GM12878 (cell line): ENCODE data around the gene ARHGEF7. TPM values are rescaled to one million over a fixed set of nuclear protein-coding genes. Genes with fewer than 3 reads are reported as not detected.

ENCODE experiments used
- ATF2 ChIP-seq: IDR thresholded peaks from 2 replicates; pipeline ENCODE4 v1.6.1; 2012; ENCODE audit warnings: low read length, inconsistent platforms
- BCL11A ChIP-seq: IDR thresholded peaks from 2 replicates; pipeline ENCODE4 v1.6.1; 2011; ENCODE audit warnings: low read depth, low read length
- CBFB ChIP-seq: IDR thresholded peaks from 2 replicates; pipeline ENCODE4 v1.6.1; 2016; ENCODE audit warnings: antibody characterized with exemption, low read depth
- CUX1 ChIP-seq: IDR thresholded peaks from 2 replicates; pipeline ENCODE4 v1.6.1; 2012; ENCODE audit warnings: improper control_type of control experiment, low read depth, low read length; ENCODE audit not compliant: insufficient replicate concordance
- EP300 ChIP-seq, 2 experiments: fragments of 150-350 bp in 1 of 2; IDR thresholded peaks; 2 replicates each; pipeline ENCODE4 v1.6.1; 2011 to 2012; ENCODE audit warnings: low read depth in 2 of 2, low read length in 2 of 2, borderline replicate concordance in 1 of 2, improper control_type of control experiment in 1 of 2, inconsistent platforms in 1 of 2; ENCODE audit not compliant: control insufficient read depth in 1 of 2
- FOXK2 ChIP-seq: fragments of 450-650 bp; IDR thresholded peaks from 2 replicates; pipeline ENCODE4 v1.6.1; 2017; ENCODE audit warnings: mild to moderate bottlenecking, moderate library complexity
- GATAD2B ChIP-seq: fragments of 450-650 bp; conservative IDR thresholded peaks from 2 replicates; pipeline ENCODE4 v1.6.1; 2017; ENCODE audit warnings: low read depth, mild to moderate bottlenecking, moderate library complexity
- IKZF1 ChIP-seq: fragments of 450-650 bp; conservative IDR thresholded peaks from 2 replicates; pipeline ENCODE4 v1.6.1; 2017; ENCODE audit warnings: antibody characterized with exemption, mild to moderate bottlenecking
- KLF5 ChIP-seq: fragments of 450-650 bp; IDR thresholded peaks from 2 replicates; pipeline ENCODE4 v1.6.1; 2014; ENCODE audit warnings: mild to moderate bottlenecking; ENCODE audit not compliant: partially characterized antibody
- NR2C2 ChIP-seq: IDR thresholded peaks from 2 replicates; pipeline ENCODE4 v1.6.1; 2011; ENCODE audit warnings: borderline replicate concordance, low read depth; ENCODE audit not compliant: control insufficient read depth, insufficient read length
- NRF1 ChIP-seq: conservative IDR thresholded peaks from 2 replicates; pipeline ENCODE4 v1.6.1; 2011; ENCODE audit warnings: mild to moderate bottlenecking, low read depth, low read length, improper control_type of control experiment
- PKNOX1 ChIP-seq: fragments of 450-650 bp; IDR thresholded peaks from 2 replicates; pipeline ENCODE4 v1.6.1; 2016; ENCODE audit warnings: mild to moderate bottlenecking
- SIX5 ChIP-seq: IDR thresholded peaks from 2 replicates; pipeline ENCODE4 v1.6.1; 2011; ENCODE audit warnings: mild to moderate bottlenecking, low read depth, low read length, moderate library complexity; ENCODE audit not compliant: severe bottlenecking
- WRNIP1 ChIP-seq: IDR thresholded peaks from 2 replicates; pipeline ENCODE4 v1.6.1; 2011; ENCODE audit warnings: low read depth, low read length, improper control_type of control experiment, borderline replicate concordance
- ZBTB4 ChIP-seq: fragments of 450-650 bp; formaldehyde crosslinking; IDR thresholded peaks from 2 replicates; pipeline ENCODE4 v1.4.0; 2022; ENCODE audit warnings: mild to moderate bottlenecking, moderate library complexity
- polyA plus RNA-seq, 11 experiments: library from polyadenylated mRNA; depleted of rRNA in 4 of 11; unstranded in 6 of 11; stranded (reverse) in 5 of 11; fragments of >200 nt; fragmentation: Nextera tagmentation in 4 of 11; fragmentation: Illumina TruSeq in 1 of 11; extraction: Ambion mirVana in 4 of 11; extraction: Trizol in 1 of 11; gene quantifications; 1 replicate in 1 of 11; 2 replicates in 10 of 11; pipeline versions ENCODE4 v1.2.1 to v1.2.3, GENCODE V29; 2011 to 2016; ENCODE audit warnings: inconsistent platforms in 2 of 11, missing spikeins in 2 of 11, low read depth in 1 of 11
- total RNA-seq, 4 experiments: library from RNA; depleted of rRNA in 3 of 4; stranded (reverse); fragments of >200 nt in 3 of 4; fragmentation: Illumina TruSeq in 1 of 4; extraction: Trizol in 1 of 4; gene quantifications; 2 replicates each; pipeline versions ENCODE4 v1.2.1 to v1.2.3, GENCODE V29; 2013 to 2021

The ARHGEF7 gene
- total and polyA plus RNA-seq, 10 of the 15 experiments (the other 5 are each of a cell fraction or from before 2014, with no cell fraction given) = 4.7 to 65.5 (median 36.6) TPM

GRCh38 chr13:111201304-111201940 lies 86.3 kb downstream of the ARHGEF7 start (continued):
- peak; percentile 40; the same call in 1 of the 2 replicates for TF ChIP-seq ATF2
- no peak for TF ChIP-seq ZBTB4 (CRISPR knock-in tag)
- TF ChIP-seq NRF1 = no peak
- TF ChIP-seq CUX1 = no peak
- TF ChIP-seq WRNIP1 = no peak
- TF ChIP-seq SIX5 = no peak
- no peak for TF ChIP-seq GATAD2B
- no peak for TF ChIP-seq NR2C2
- peak; percentile 43; the same call in 1 of the 2 replicates for TF ChIP-seq IKZF1
- TF ChIP-seq CBFB = 0 out of 2 replicates have a peak, but pooled peaks have one; percentile 22
- 0 out of 2 replicates have a peak, but pooled peaks have one; percentile 12 for TF ChIP-seq BCL11A
- no peak for TF ChIP-seq FOXK2
- TF ChIP-seq EP300 (IDR thresholded peaks at IDR 0.05; ENCODE audit: borderline replicate concordance in 1 of 2, control insufficient read depth in 1 of 2, low read depth in 2 of 2, low read length in 2 of 2) = no peak
- TF ChIP-seq KLF5 = no peak
- no peak for TF ChIP-seq PKNOX1
